ENCODE measurements around the gene CLDN1. TPM values are rescaled to one million over a fixed set of nuclear protein-coding genes. Genes with fewer than 3 reads are reported as not detected.

Gene CLDN1
- total and polyA plus RNA-seq, 9 donors: 1.8 to 258 (median 13.2) TPM

GRCh38 chr3:190352861-190353457 is 30.7 kb upstream of the CLDN1 start:
- WGBS, 3 donors: 92 to 97% (median 97%) methylated on average over 1 of the region's 1 CpG
- DNase-seq: no peak
- H3K9me3 ChIP-seq: no peaks in the 10 kb centered on the region
- H3K4me1 ChIP-seq (ENCODE audit: insufficient read depth): no peaks in the 10 kb centered on the region
- H3K4me3 ChIP-seq: no peak overlapping the region
- no peaks in the 10 kb centered on the region for H3K36me3 ChIP-seq
- TF ChIP-seq CTCF (IDR thresholded peaks at IDR 0.05): no peak
- no peak for TF ChIP-seq POLR2A (IDR thresholded peaks at IDR 0.05)
- no peak for TF ChIP-seq EP300 (IDR thresholded peaks at IDR 0.05)
- H3K27ac ChIP-seq: no peak overlapping the region
- intact Hi-C loops (cut with DNase I): no loop called here
- no peaks in the 10 kb centered on the region for H3K27me3 ChIP-seq

GRCh38 chr3:190346541-190346940 is 24.3 kb upstream of the CLDN1 start:
- DNase-seq: no peak
- Histone ChIP-seq H3K4me3 (no peak overlapping the region), H3K27ac (no peak overlapping the region), H3K4me1 (ENCODE audit: insufficient read depth) (no peaks in the 10 kb centered on the region), H3K36me3 (no peaks in the 10 kb centered on the region), H3K27me3 (no peaks in the 10 kb centered on the region), H3K9me3 (no peaks in the 10 kb centered on the region)
- no peak for TF ChIP-seq CTCF (IDR thresholded peaks at IDR 0.05)
- TF ChIP-seq POLR2A (IDR thresholded peaks at IDR 0.05): no peak
- no peak for TF ChIP-seq EP300 (IDR thresholded peaks at IDR 0.05)
- 82 to 84% (median 83%) methylated on average over 2 of the region's 2 CpGs for WGBS, 3 donors
- intact Hi-C loops (cut with DNase I): no loop called here

GRCh38 chr3:190345878-190346277 is 23.6 kb upstream of the CLDN1 start:
- peak overlapping the region in 1 of 2 donors; percentile 61 for H3K27ac ChIP-seq
- WGBS, 3 donors: 33 to 46% (median 44%) methylated on average over 4 of the region's 4 CpGs

GRCh38 chr3:190345027-190345821 is 23.0 kb upstream of the CLDN1 start:
- 2 to 5% (median 4%) methylated on average over 4 of the region's 4 CpGs for WGBS, 3 donors
- Histone ChIP-seq H3K27ac (peak overlapping the region in 1 of 2 donors; percentile 61), H3K36me3 (no peaks in the 10 kb centered on the region), H3K9me3 (no peaks in the 10 kb centered on the region), H3K4me1 (ENCODE audit: insufficient read depth) (no peaks in the 10 kb centered on the region), H3K27me3 (no peaks in the 10 kb centered on the region), H3K4me3 (no peak overlapping the region)
- DNase-seq: peak; percentile 13 to 47 (median 29)
- no peak for TF ChIP-seq EP300 (IDR thresholded peaks at IDR 0.05)
- TF ChIP-seq POLR2A (IDR thresholded peaks at IDR 0.05): no peak
- no peak for TF ChIP-seq CTCF (IDR thresholded peaks at IDR 0.05)
- intact Hi-C loops (cut with DNase I): no loop called here

More at GRCh38 chr3:190345878-190346277, 23.6 kb upstream of the CLDN1 start:
- Histone ChIP-seq H3K4me1 (ENCODE audit: insufficient read depth) (no peaks in the 10 kb centered on the region), H3K4me3 (no peak overlapping the region), H3K36me3 (no peaks in the 10 kb centered on the region), H3K9me3 (no peaks in the 10 kb centered on the region), H3K27me3 (no peaks in the 10 kb centered on the region)
- DNase-seq: no peak
- TF ChIP-seq POLR2A (IDR thresholded peaks at IDR 0.05): no peak
- no peak for TF ChIP-seq EP300 (IDR thresholded peaks at IDR 0.05)
- intact Hi-C loops (cut with DNase I): no loop called here

- Histone ChIP-seq H3K27ac (no peak overlapping the region), H3K4me3 (no peak overlapping the region), H3K27me3 (no peaks in the 10 kb centered on the region), H3K36me3 (no peaks in the 10 kb centered on the region), H3K9me3 (no peaks in the 10 kb centered on the region), H3K4me1 (ENCODE audit: insufficient read depth) (no peaks in the 10 kb centered on the region)
- WGBS, 3 donors: 75 to 83% (median 81%) methylated on average over 2 of the region's 2 CpGs
- intact Hi-C loops (cut with DNase I): no loop called here
- TF ChIP-seq CTCF (IDR thresholded peaks at IDR 0.05) (no peak), POLR2A (IDR thresholded peaks at IDR 0.05) (no peak), EP300 (IDR thresholded peaks at IDR 0.05) (no peak)
- DNase-seq: no peak
These were observed 17.8 kb upstream of the CLDN1 start for GRCh38 chr3:190340071-190340470.
